Fibroblast of the aortic adventitia (primary cell): ENCODE data around the gene KCTD8. TPM values are rescaled to one million over a fixed set of nuclear protein-coding genes. Genes with fewer than 3 reads are reported as not detected.

Source experiments
- DNase-seq: peaks from one replicate; pipeline ENCODE4 v3.0.0-alpha.2; 2010; ENCODE audit warnings: low read depth
- H3K4me3 ChIP-seq: 2 replicates; pipeline ENCODE4 v1.5.1; 2011; ENCODE audit warnings: low read depth, mild to moderate bottlenecking, control low read depth, low read length, moderate library complexity
- total RNA-seq: library from RNA; depleted of rRNA; stranded (reverse); fragments of >200 nt; gene quantifications from 2 replicates; pipeline ENCODE4 v1.2.3, GENCODE V29; 2012; ENCODE audit warnings: low replicate concordance
- TF ChIP-seq, protein P1 (sequence below): IDR thresholded peaks from 2 replicates; pipeline ENCODE4 v1.5.1; 2011; ENCODE audit warnings: mild to moderate bottlenecking, low read length, control low read depth, inconsistent platforms; ENCODE audit not compliant: insufficient read depth

The KCTD8 gene
- total RNA-seq, 1 donor = 3.2 TPM

DNA sequence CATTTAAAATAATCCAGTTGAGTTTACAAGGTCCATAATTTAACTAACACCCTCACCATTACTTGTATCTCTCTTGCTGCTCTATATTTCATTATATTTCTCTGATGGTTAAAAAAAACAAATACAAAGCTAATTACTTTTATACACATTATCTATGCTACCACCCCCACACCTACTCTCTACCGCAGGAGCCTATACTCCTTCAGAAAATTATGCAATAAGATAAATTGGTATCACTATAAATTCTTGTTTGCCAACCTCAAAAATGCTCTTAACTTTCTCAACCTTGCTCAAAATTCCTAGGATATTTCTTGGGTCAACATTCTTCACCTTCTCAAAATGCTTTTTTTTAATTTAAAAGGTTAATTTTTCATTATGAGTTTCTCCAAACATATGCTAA lies 282.7 kb downstream of the KCTD8 start:
- TF ChIP-seq, protein P1, sequence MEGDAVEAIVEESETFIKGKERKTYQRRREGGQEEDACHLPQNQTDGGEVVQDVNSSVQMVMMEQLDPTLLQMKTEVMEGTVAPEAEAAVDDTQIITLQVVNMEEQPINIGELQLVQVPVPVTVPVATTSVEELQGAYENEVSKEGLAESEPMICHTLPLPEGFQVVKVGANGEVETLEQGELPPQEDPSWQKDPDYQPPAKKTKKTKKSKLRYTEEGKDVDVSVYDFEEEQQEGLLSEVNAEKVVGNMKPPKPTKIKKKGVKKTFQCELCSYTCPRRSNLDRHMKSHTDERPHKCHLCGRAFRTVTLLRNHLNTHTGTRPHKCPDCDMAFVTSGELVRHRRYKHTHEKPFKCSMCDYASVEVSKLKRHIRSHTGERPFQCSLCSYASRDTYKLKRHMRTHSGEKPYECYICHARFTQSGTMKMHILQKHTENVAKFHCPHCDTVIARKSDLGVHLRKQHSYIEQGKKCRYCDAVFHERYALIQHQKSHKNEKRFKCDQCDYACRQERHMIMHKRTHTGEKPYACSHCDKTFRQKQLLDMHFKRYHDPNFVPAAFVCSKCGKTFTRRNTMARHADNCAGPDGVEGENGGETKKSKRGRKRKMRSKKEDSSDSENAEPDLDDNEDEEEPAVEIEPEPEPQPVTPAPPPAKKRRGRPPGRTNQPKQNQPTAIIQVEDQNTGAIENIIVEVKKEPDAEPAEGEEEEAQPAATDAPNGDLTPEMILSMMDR = no peak
- H3K4me3 ChIP-seq = no peak overlapping the region
- no peak for DNase-seq

- no peak overlapping the region for H3K4me3 ChIP-seq
- TF ChIP-seq, protein P1 = no peak
- no peak for DNase-seq
These were observed 285.9 kb downstream of the KCTD8 start for GRCh38 chr4:44162538-44163270.

DNA sequence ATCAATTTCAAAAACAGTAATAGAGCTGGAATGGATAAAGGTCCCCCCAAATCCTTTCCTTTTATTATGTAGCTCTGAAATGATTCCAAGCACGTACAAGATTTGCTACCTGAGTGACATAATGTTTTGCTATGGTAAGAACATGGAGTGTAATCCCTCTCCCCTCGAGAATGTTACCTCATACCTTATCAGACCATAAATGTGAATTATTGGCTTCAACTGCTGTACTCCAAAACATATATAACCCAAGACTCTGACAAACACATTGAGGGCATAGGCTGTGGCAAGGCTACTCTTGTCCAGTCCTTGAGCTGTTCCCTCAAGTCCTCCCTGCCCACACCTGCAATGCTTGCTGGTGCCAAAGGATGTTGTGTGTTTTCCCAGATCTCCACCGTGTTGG lies 286.9 kb downstream of the KCTD8 start:
- TF ChIP-seq, protein P1 = no peak
- no peak overlapping the region for H3K4me3 ChIP-seq

DNA sequence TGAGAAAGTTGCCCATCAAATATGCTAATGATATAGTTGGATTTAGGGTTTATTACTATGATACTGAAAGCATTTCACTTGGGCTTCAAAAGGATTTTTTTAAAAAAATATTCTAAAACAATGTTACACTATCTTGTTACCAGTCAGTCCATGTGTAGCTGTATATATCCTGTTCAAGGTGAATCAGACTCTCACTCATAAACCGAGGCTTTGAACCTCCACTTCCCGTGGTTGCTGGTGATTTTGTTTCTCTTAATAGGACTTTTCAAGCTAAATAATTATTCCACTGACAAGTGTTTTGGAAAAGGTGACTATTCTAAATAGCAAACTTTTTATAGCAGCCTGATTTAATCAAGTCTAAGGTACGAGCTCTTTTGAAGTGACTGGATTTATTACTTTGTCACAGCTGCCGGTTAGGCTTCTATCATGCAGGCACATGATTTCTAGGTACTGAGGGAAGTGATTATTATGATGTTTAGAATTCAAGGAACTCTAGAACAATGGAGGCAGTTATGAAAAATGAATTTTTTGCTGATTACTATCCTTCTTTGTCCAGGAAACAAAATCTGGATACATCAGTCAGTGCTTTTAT lies 287.7 kb downstream of the KCTD8 start:
- no peak for DNase-seq
- H3K4me3 ChIP-seq = no peak overlapping the region
- TF ChIP-seq, protein P1 = no peak

More for the DNA sequence above, 286.9 kb downstream of the KCTD8 start:
- DNase-seq = no peak

DNA sequence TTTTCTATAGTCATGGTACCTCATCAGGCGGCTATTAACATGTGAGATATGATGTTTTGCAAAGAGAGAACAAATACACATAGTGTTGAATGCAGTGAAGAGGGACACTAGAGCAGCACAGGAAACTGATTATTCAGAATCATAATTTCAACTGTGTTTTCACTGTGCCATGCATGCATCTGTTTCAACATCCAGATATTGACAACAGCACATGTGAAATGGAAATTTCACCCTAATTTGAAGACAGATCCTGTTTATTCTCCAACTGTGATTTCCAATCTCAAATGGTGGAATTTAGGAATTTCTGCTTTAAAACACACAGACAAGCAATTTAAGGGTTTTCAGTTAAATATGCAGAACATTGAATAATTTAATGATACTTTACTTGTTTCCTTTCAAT lies 288.6 kb downstream of the KCTD8 start:
- DNase-seq = no peak
- TF ChIP-seq, protein P1 = no peak
- H3K4me3 ChIP-seq = no peak overlapping the region

GRCh38 chr4:44157611-44158277 lies 290.9 kb downstream of the KCTD8 start:
- peak; percentile 8 for DNase-seq
- TF ChIP-seq, protein P1 = no peak
- no peak overlapping the region for H3K4me3 ChIP-seq
